DOHH2 (cell line): ENCODE measurements around the gene RAB31.

Source experiments
- EZH2phosphoT487 ChIP-seq: fragments of 200-600 bp; sonication (generic); IDR thresholded peaks from 2 replicates; pipeline ENCODE4 v1.6.1; 2017; ENCODE audit warnings: borderline replicate concordance, mild to moderate bottlenecking, antibody characterized with exemption, low read length, moderate library complexity, mixed read lengths
- TF ChIP-seq, protein P1 (sequence below): fragments of 200-600 bp; sonication (generic); IDR thresholded peaks from one replicate; pipeline ENCODE4 v1.5.1; 2014; ENCODE audit warnings: antibody characterized with exemption, mild to moderate bottlenecking, low read depth, low read length; ENCODE audit not compliant: poor library complexity, severe bottlenecking

DNA sequence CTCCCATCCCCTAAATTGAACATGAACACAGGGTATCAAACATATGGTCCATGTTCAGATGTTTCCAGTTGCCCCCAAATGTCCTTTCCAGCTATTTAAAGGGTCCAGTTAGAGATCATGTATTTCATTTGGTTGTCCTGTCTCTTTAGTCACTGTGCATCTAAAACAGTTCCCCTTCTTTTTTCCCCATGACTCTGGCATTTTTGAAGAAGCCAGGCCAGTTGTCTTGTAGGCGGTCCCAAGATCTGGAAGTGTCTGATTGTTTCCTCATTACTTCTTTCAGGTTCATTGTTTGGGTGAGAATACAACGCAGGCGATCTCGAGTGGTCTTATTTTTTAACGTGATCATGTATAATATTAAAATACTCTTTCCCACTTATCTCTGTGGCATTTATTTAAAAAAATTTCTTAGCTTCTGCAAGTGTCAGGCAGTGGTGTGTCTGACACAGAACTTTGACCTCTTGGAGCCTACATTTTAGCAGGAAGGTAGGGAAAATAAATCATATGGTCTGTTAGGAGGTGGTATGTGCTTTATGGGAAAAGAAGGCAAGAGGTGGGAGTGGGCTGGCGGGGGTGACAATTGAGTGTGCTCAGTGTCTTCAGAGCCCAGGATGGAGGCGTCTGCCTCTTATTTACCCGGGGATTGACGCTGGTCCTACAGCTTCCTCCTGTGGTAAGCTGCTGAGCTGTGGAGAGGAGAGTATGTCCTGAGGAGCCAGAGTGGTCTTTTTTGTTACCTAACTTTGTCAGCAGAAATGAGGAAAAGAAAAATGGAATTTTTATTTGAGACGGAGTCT, 8.1 kb downstream of the RAB31 start:
- TF ChIP-seq, protein P1, sequence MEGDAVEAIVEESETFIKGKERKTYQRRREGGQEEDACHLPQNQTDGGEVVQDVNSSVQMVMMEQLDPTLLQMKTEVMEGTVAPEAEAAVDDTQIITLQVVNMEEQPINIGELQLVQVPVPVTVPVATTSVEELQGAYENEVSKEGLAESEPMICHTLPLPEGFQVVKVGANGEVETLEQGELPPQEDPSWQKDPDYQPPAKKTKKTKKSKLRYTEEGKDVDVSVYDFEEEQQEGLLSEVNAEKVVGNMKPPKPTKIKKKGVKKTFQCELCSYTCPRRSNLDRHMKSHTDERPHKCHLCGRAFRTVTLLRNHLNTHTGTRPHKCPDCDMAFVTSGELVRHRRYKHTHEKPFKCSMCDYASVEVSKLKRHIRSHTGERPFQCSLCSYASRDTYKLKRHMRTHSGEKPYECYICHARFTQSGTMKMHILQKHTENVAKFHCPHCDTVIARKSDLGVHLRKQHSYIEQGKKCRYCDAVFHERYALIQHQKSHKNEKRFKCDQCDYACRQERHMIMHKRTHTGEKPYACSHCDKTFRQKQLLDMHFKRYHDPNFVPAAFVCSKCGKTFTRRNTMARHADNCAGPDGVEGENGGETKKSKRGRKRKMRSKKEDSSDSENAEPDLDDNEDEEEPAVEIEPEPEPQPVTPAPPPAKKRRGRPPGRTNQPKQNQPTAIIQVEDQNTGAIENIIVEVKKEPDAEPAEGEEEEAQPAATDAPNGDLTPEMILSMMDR: no peak
- no peak for TF ChIP-seq EZH2phosphoT487
